Measurements from ENCODE around the gene PRKCD. TPM values are rescaled to one million over a fixed set of nuclear protein-coding genes. Genes with fewer than 3 reads are reported as not detected.

Gene PRKCD
- total RNA-seq, 1 donor = 2.2 TPM

DNA sequence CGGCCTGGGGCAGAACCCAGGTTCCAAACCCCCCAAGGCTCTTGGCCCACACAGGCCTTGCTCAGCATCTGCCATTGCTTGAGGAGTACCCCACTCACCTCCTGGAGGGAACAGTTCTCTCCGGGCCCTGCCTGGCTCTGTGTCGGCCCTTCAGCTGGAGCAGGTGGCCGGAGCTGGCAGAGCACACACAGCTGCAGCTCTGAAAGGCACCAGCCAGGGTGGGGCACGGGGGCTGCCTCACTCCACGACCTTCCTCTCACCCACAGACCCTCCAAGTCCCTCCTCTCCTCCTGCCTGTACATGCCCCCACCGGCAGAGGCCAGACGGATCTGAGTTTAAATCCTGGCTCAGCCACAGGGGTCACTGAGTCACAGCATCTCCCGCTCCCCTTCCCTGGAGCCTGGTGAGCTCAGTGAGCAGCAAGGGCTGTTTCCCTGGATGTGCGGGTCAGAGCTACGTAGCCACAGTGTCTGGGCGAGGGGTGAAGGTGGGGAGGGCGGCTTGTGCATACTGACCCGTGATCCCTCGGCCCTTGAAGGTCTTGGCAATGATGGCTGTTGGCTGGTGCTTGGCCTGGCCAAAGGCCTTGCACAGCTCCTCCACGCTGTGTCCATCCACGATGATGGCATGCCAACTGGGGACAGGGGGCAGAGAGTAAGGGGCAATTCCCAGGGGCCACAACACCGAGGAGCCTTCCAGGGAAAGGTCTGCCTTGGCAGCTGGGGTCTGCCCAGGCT, 71.8 kb downstream of the PRKCD start:
- Histone ChIP-seq H4K20me1 (ENCODE audit: insufficient read depth, low read length) (peaks cover 10% of the 10 kb centered on the region), H3K9me3 (ENCODE audit: low read depth, low read length) (no peaks in the 10 kb centered on the region), H3K79me2 (ENCODE audit: insufficient read depth, low read length) (peaks cover 49% of the 10 kb centered on the region), H3K36me3 (ENCODE audit: insufficient read depth, low read length) (peaks cover 94% of the 10 kb centered on the region), H3K27ac (ENCODE audit: low read depth, low read length) (peak overlapping the region; percentile 31), H3K4me3 (ENCODE audit: insufficient read depth, low read length) (no peak overlapping the region), H2AFZ (ENCODE audit: low read length) (no peak overlapping the region), H3K4me1 (ENCODE audit: insufficient read depth, low read length) (peaks cover 23% of the 10 kb centered on the region), H3K27me3 (ENCODE audit: insufficient read depth, low read length) (no peaks in the 10 kb centered on the region), H3K4me2 (ENCODE audit: insufficient read depth, low read length) (no peak overlapping the region)
- no peak for DNase-seq (ENCODE audit: insufficient read length, low spot score, missing footprints)
- TF ChIP-seq, protein P1, sequence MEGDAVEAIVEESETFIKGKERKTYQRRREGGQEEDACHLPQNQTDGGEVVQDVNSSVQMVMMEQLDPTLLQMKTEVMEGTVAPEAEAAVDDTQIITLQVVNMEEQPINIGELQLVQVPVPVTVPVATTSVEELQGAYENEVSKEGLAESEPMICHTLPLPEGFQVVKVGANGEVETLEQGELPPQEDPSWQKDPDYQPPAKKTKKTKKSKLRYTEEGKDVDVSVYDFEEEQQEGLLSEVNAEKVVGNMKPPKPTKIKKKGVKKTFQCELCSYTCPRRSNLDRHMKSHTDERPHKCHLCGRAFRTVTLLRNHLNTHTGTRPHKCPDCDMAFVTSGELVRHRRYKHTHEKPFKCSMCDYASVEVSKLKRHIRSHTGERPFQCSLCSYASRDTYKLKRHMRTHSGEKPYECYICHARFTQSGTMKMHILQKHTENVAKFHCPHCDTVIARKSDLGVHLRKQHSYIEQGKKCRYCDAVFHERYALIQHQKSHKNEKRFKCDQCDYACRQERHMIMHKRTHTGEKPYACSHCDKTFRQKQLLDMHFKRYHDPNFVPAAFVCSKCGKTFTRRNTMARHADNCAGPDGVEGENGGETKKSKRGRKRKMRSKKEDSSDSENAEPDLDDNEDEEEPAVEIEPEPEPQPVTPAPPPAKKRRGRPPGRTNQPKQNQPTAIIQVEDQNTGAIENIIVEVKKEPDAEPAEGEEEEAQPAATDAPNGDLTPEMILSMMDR (IDR thresholded peaks at IDR 0.05; ENCODE audit: extremely low read depth, low read depth, low read length) = no peak

DNA sequence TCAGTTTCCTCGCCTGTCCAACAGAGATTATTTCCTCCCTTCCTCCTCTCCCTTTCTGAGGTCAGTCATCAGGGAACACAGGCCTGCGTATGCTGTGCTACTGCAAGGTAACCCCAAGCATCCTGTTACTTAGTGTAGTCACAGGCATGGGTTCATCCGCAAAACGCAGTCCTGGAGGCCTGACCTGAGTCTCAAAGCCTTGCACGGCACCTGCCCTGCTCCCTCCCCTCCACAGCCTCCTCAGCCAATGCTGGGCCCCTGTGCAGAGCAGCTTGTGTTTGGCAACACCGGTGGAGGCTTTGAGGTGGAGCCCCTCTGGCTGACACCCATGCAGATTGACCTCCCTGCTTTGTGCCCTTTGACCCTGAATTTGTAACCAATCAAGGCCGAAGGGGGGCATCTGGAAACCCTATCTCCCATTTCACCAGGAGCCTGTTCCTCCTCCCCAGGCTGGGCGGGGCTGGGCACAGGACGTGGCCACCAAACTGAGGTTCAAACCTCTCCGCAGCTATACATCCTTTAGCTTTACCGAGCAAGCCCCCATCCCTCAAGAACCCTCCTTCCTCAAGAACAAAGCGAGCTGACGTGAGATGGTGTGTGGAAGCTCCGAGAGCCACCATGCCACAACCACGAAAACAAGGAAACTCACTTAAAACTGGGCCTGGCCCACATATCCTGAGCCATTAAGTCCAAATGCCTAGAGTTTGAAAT, 73.3 kb downstream of the PRKCD start:
- Histone ChIP-seq H3K36me3 (ENCODE audit: insufficient read depth, low read length) (peaks cover 90% of the 10 kb centered on the region), H3K4me3 (ENCODE audit: insufficient read depth, low read length) (no peak overlapping the region), H3K9me3 (ENCODE audit: low read depth, low read length) (no peaks in the 10 kb centered on the region), H3K27ac (ENCODE audit: low read depth, low read length) (peak overlapping the region; percentile 31), H2AFZ (ENCODE audit: low read length) (no peak overlapping the region), H3K4me1 (ENCODE audit: insufficient read depth, low read length) (peaks cover 37% of the 10 kb centered on the region), H3K79me2 (ENCODE audit: insufficient read depth, low read length) (peaks cover 56% of the 10 kb centered on the region), H4K20me1 (ENCODE audit: insufficient read depth, low read length) (peaks cover 8% of the 10 kb centered on the region), H3K27me3 (ENCODE audit: insufficient read depth, low read length) (no peaks in the 10 kb centered on the region), H3K4me2 (ENCODE audit: insufficient read depth, low read length) (no peak overlapping the region)
- TF ChIP-seq, protein P1 (IDR thresholded peaks at IDR 0.05; ENCODE audit: extremely low read depth, low read depth, low read length) = no peak
- DNase-seq (ENCODE audit: insufficient read length, low spot score, missing footprints) = peak; percentile 79

DNA sequence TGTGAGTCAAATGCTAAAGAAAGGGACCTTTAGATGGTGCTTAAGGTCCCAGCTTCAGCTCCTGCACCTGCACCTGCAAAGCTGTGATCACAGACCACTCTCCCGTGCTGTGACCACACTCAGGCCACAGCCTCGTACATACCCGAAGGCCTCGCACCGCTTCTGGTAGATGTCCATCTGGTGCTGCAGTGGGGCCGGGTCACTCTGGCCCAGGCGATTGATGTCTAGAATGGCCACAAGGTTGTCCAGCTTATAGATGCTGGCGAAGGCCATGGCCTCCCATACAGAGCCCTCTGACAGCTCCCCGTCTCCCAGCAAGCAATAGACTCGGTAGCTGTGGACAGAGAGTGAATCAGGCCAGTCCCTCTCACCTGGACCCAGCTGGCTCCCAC, 73.8 kb downstream of the PRKCD start:
- peaks cover 37% of the 10 kb centered on the region for H3K4me1 ChIP-seq (ENCODE audit: insufficient read depth, low read length)
- H3K79me2 ChIP-seq (ENCODE audit: insufficient read depth, low read length) = peaks cover 61% of the 10 kb centered on the region
- peaks cover 90% of the 10 kb centered on the region for H3K36me3 ChIP-seq (ENCODE audit: insufficient read depth, low read length)
- no peak overlapping the region for H2AFZ ChIP-seq (ENCODE audit: low read length)
- H3K4me2 ChIP-seq (ENCODE audit: insufficient read depth, low read length) = no peak overlapping the region
- no peak for DNase-seq (ENCODE audit: insufficient read length, low spot score, missing footprints)
- H3K27me3 ChIP-seq (ENCODE audit: insufficient read depth, low read length) = no peaks in the 10 kb centered on the region
- peak overlapping the region; percentile 31 for H3K27ac ChIP-seq (ENCODE audit: low read depth, low read length)
- no peaks in the 10 kb centered on the region for H3K9me3 ChIP-seq (ENCODE audit: low read depth, low read length)
- H4K20me1 ChIP-seq (ENCODE audit: insufficient read depth, low read length) = peaks cover 8% of the 10 kb centered on the region
- TF ChIP-seq, protein P1 (IDR thresholded peaks at IDR 0.05; ENCODE audit: extremely low read depth, low read depth, low read length) = no peak
- no peak overlapping the region for H3K4me3 ChIP-seq (ENCODE audit: insufficient read depth, low read length)

DNA sequence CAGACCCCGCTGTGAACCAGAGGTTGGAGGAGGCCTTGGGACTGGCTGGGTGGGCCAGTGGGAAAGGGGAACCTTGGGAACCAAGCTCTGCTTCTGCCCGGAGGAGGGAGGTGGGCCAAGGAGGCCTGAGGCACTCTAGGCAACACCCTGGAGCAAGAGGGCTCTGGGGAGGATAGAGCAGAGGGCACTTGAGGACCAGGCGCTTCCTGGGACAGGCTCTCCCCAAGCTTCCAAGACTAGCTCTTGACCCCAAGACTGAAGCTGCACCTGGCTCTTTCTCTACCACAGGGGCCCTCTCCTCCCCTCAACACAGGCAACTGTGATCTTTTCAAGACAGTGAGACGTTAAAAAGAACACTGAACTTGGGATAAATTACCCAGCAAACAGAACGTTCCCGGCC, 74.5 kb downstream of the PRKCD start:
- Histone ChIP-seq H3K36me3 (ENCODE audit: insufficient read depth, low read length) (peaks cover 90% of the 10 kb centered on the region), H3K79me2 (ENCODE audit: insufficient read depth, low read length) (peaks cover 68% of the 10 kb centered on the region), H3K9me3 (ENCODE audit: low read depth, low read length) (no peaks in the 10 kb centered on the region), H3K4me3 (ENCODE audit: insufficient read depth, low read length) (no peak overlapping the region), H3K27ac (ENCODE audit: low read depth, low read length) (peak overlapping the region; percentile 87), H3K27me3 (ENCODE audit: insufficient read depth, low read length) (no peaks in the 10 kb centered on the region), H3K4me1 (ENCODE audit: insufficient read depth, low read length) (peaks cover 37% of the 10 kb centered on the region), H3K4me2 (ENCODE audit: insufficient read depth, low read length) (no peak overlapping the region), H4K20me1 (ENCODE audit: insufficient read depth, low read length) (peaks cover 4% of the 10 kb centered on the region), H2AFZ (ENCODE audit: low read length) (no peak overlapping the region)
- TF ChIP-seq, protein P1 (IDR thresholded peaks at IDR 0.05; ENCODE audit: extremely low read depth, low read depth, low read length) = no peak
- DNase-seq (ENCODE audit: insufficient read length, low spot score, missing footprints) = peak; percentile 68
